ELR (cell line): ENCODE measurements around the gene NXPH3.

ENCODE experiments used
- DNase-seq: peaks from one replicate; pipeline ENCODE4 v3.0.0-alpha.2; 2015; ENCODE audit warnings: low read depth

NXPH3 gene

DNA sequence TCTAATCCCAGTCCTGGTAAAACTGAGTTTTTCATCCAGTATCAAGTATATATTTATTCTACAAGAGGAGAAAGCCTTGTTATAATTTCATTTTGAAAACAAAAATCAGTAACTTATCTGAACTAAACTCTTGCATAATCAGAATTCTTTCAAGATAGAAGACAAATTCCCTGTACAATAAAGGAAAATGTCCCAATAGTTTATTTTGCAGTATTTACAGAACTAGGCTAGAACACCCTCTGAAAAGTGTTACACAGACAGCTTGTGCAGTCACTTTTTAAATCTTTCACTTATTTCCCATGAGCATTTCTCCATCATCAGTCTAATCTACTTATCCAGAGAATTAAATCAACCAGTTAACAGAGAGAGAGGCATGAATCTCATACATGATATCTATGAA, 53.8 kb downstream of the NXPH3 start:
- DNase-seq = no peak

- no peak for DNase-seq
Measured at GRCh38 chr17:49630113-49630900, 54.6 kb downstream of the NXPH3 start.

- DNase-seq = peak; percentile 35
Measured at GRCh38 chr17:49631496-49631895, 55.8 kb downstream of the NXPH3 start.
